ENCODE measurements around the gene MAP3K8.

DNA sequence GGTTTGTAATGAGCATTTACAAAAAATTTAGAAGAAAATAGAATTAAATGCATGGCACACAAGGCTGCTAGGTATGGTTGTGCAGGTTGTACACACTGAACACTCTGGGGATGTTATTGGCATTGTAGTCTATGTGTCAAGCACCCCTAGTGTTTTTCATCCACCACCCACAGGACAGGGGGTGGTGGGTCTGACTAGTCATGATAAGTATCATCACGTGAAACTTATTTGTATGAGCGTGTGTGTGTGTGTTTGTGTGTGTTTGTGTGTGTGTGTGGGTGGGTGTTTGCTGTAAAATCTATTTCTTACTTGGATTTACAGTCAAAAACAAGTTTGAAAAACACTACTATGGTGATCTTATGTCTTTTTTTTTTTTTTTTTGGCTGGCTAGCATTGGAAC is 66.5 kb downstream of the MAP3K8 start:
- no peak for TF ChIP-seq EZH2 (IDR thresholded peaks at IDR 0.05; ENCODE audit: borderline replicate concordance, low read depth, low read length, severe bottlenecking)
- TF ChIP-seq, protein P1, sequence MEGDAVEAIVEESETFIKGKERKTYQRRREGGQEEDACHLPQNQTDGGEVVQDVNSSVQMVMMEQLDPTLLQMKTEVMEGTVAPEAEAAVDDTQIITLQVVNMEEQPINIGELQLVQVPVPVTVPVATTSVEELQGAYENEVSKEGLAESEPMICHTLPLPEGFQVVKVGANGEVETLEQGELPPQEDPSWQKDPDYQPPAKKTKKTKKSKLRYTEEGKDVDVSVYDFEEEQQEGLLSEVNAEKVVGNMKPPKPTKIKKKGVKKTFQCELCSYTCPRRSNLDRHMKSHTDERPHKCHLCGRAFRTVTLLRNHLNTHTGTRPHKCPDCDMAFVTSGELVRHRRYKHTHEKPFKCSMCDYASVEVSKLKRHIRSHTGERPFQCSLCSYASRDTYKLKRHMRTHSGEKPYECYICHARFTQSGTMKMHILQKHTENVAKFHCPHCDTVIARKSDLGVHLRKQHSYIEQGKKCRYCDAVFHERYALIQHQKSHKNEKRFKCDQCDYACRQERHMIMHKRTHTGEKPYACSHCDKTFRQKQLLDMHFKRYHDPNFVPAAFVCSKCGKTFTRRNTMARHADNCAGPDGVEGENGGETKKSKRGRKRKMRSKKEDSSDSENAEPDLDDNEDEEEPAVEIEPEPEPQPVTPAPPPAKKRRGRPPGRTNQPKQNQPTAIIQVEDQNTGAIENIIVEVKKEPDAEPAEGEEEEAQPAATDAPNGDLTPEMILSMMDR (IDR thresholded peaks at IDR 0.05; ENCODE audit: extremely low read depth in 1 of 2, insufficient read depth in 1 of 2, low read depth in 1 of 2, low read length in 2 of 2), result no peak
- TF ChIP-seq POLR2AphosphoS5 (IDR thresholded peaks at IDR 0.05; ENCODE audit: insufficient read depth, low read depth, low read length), result no peak
- TF ChIP-seq POLR2A (IDR thresholded peaks at IDR 0.05; ENCODE audit: low read depth, low read length), result no peak
- no peak for TF ChIP-seq MYC (IDR thresholded peaks at IDR 0.05; ENCODE audit: low read depth, low read length)
- no peak for TF ChIP-seq MAX (IDR thresholded peaks at IDR 0.05; ENCODE audit: insufficient read depth, insufficient read length)
- TF ChIP-seq JUN (IDR thresholded peaks at IDR 0.05; ENCODE audit: borderline replicate concordance, insufficient read depth, insufficient read length, low read depth), result no peak
- no peak for TF ChIP-seq GATA2 (IDR thresholded peaks at IDR 0.05; ENCODE audit: insufficient read depth, insufficient read length, low read depth, low read length)

All from endothelial cell of umbilical vein (primary cell).